A549 treated with Mapracorat at 1 μM for 4 hours (cell line): Measurements from ENCODE around the gene VILL. TPM values are rescaled to one million over a fixed set of nuclear protein-coding genes. Genes with fewer than 3 reads are reported as not detected.

Experiments used
- total RNA-seq: library from RNA; stranded (reverse); fragments of 200-300 nt; extraction: Qiagen RNA extraction; gene quantifications from 5 replicates; pipeline ENCODE4 v1.2.3, GENCODE V29; 2022

VILL gene
- 0.07 to 0.32 TPM (median 0.18 TPM) in 4 of 5 replicates, not detected in the other for total RNA-seq

DNA sequence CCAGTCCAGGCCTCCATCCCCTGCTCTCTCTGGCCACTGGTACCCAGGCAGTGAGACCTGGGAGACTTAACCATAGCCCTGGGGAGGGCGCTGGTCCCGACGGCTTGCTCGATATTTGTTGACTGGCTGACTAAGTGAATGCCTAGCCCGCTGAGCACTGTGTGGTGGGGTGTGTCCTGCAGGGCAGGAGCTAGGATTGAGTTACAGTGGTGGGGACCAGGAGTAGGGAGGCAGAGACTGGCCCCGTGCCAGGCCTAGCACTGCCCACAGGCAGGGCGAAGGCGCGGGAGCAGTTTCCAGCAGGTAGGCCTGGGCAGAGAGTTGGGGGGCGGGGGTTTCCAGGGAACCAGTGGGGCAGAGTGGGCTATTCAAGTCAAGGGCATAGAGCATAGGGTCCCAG, at the start of gene VILL:
Gene VILL (plus strand): TSS at position 260 of the 400 bp plus-strand sequence. CDS start 2,887 bp downstream, outside the sequence.

DNA sequence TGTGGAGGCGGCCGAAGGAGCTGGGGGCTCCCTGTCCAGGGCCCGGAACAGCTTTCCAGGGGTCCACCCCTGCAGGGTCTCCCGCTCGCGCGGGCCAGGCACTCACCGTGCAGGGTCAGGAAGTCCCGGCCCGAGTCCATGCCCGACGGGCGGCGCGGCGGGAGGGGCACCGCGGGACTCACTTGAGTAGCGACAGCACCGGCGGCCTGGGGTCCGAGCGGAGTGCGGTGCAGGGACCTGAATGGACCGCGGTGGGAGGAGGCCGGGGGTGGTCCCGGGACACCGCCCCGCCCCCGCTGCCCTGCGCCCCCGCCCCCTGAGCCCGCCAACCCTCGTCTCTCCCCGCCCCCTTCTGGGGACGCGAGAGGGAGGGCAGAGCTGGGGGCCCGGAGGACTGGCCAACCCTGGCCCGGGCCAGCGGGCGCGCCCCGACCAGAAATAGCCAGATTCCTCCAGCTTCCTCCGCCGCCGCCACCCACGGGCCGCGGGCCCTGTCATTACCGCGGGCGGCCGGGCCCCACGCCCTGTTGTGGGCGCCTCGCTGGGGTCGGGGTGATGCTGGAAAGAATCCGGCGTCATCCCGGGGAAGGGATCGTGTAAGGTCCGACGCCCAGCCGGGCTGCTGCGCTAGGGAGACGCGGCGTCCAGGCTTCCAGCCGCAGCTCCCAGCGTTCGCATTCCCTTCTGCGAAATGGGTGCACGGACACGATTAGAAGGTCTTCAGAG, 39.0 kb downstream of the VILL start, which contains the start of gene PLCD1:
Gene PLCD1 (minus strand): TSS at position 243 of the 726 bp plus-strand sequence. CDS start 103 bp downstream, at position 140.

GRCh38 chr3:38039101-38039898, 48.7 kb downstream of the VILL start, which contains the start of gene DLEC1:
TSS of gene DLEC1 (plus strand) at chr3:38039208. CDS start at chr3:38039226, 18 bp downstream.

Other genes starting within 250 kb of the VILL start
- 12.1 to 16.5 TPM (median 13.1 TPM) in 5 replicates for gene CTDSPL, start 128.9 kb upstream of the VILL start, total RNA-seq
- 3.3 to 5.1 TPM (median 3.7 TPM) in 5 replicates for gene PLCD1, start 38.9 kb downstream of the VILL start, total RNA-seq
- 0.03 to 0.05 TPM (median 0.04 TPM) in 3 of 5 replicates, not detected in the others for gene DLEC1, start 48.4 kb downstream of the VILL start, total RNA-seq
- gene ACAA1, start 146.3 kb downstream of the VILL start, total RNA-seq: 41.6 to 52.7 TPM (median 46.9 TPM) in 5 replicates
- 22.1 to 25.2 TPM (median 23.1 TPM) in 5 replicates for gene MYD88, start 147.9 kb downstream of the VILL start, total RNA-seq
- 26.3 to 37.2 TPM (median 35.1 TPM) in 5 replicates for gene OXSR1, start 174.8 kb downstream of the VILL start, total RNA-seq